Activated naive CD8-positive, alpha-beta T cell treated with anti-CD3 and anti-CD28 coated beads for 36 hours (primary cell): ENCODE results near the gene GFOD2. TPM values are rescaled to one million over a fixed set of nuclear protein-coding genes. Genes with fewer than 3 reads are reported as not detected.

Experiments
- DNase-seq: peaks from one replicate; pipeline ENCODE4 v3.0.0; 2021
- H3K27ac Mint-ChIP-seq: one replicate; pipeline ENCODE4 v1.8.0; 2022; ENCODE audit warnings: mild to moderate bottlenecking, moderate library complexity, mixed read lengths
- H3K27me3 Mint-ChIP-seq: one replicate; pipeline ENCODE4 v1.8.0; 2022; ENCODE audit warnings: mild to moderate bottlenecking, mixed read lengths
- H3K36me3 Mint-ChIP-seq: one replicate; pipeline ENCODE4 v1.8.0; 2021; ENCODE audit warnings: mild to moderate bottlenecking, mixed read lengths
- H3K4me1 Mint-ChIP-seq: one replicate; pipeline ENCODE4 v1.8.0; 2021; ENCODE audit warnings: mixed read lengths
- H3K4me3 Mint-ChIP-seq: one replicate; pipeline ENCODE4 v1.8.0; 2022; ENCODE audit warnings: mild to moderate bottlenecking, moderate library complexity, mixed read lengths
- H3K9me3 Mint-ChIP-seq: one replicate; pipeline ENCODE4 v1.8.0; 2022; ENCODE audit warnings: mixed read lengths
- total RNA-seq, 2 experiments: library from RNA; stranded (reverse); gene quantifications; one replicate each; pipeline ENCODE4 v1.2.3, GENCODE V29; 2021

GFOD2 gene
- total RNA-seq, 2 experiments from 2014 or later: 13.1 to 14.0 TPM

DNA sequence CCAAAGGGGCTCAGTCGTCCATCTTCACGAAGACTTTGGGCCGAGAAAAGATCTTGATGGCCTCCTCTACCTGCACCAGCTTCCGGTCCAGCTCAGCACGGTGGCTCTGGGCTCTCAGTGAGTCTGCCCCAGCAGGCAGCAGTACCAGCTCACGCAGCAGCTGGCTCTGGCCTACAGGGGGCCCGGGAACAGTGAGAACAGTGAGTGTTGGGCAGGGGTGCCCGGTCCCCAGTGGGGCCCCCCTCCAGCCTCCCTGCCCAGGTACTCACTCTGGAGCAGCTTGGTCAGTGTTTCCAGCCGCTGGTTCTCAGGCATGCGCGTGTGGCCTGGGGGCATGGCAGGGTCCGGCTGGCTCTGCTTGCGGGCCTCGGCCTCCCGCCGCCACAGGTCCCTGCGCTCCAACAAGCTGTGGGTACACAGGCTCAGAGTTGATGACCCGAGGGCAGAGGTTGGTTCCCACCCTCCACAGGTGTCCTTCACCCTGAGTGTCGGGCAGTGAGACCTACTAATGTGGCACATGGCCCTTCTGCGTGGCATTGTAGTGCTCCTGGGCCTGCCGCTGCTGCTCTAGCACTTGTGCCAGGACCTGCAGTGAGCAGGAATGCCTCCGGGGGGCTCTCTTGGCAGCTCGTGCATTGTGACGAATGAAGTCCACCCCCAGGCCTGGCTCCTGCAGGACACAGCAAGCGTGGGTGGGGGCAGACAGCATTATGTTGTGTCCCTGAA is 55.8 kb downstream of the GFOD2 start:
- peaks cover 8% of the 10 kb centered on the region for H3K36me3 Mint-ChIP-seq
- H3K27me3 Mint-ChIP-seq: no peaks in the 10 kb centered on the region
- H3K4me3 Mint-ChIP-seq: no peak overlapping the region
- peak; percentile 52 for DNase-seq
- H3K27ac Mint-ChIP-seq: no peak overlapping the region
- no peaks in the 10 kb centered on the region for H3K9me3 Mint-ChIP-seq
- H3K4me1 Mint-ChIP-seq: peaks cover 30% of the 10 kb centered on the region

- Mint-ChIP-seq H3K27ac (no peak overlapping the region), H3K4me3 (no peak overlapping the region), H3K4me1 (peaks cover 34% of the 10 kb centered on the region), H3K36me3 (peaks cover 10% of the 10 kb centered on the region), H3K9me3 (no peaks in the 10 kb centered on the region), H3K27me3 (no peaks in the 10 kb centered on the region)
- DNase-seq: no peak
Measured at GRCh38 chr16:67662653-67663010, 56.5 kb downstream of the GFOD2 start.

DNA sequence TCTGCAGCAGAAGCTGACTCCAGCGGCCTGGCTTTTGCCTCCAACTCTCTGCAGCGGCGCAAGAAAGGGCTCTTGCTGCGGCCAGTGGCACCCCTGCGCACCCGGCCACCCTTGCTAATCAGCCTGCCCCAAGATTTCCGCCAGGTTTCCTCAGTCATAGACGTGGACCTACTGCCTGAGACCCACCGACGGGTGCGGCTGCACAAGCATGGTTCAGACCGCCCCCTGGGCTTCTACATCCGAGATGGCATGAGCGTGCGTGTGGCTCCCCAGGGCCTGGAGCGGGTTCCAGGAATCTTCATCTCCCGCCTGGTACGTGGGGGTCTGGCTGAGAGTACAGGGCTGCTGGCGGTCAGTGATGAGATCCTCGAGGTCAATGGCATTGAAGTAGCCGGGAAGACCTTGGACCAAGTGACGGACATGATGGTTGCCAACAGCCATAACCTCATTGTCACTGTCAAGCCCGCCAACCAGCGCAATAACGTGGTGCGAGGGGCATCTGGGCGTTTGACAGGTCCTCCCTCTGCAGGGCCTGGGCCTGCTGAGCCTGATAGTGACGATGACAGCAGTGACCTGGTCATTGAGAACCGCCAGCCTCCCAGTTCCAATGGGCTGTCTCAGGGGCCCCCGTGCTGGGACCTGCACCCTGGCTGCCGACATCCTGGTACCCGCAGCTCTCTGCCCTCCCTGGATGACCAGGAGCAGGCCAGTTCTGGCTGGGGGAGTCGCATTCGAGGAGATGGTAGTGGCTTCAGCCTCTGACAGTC is 57.0 kb downstream of the GFOD2 start:
- Mint-ChIP-seq H3K36me3 (peaks cover 10% of the 10 kb centered on the region), H3K4me1 (peaks cover 32% of the 10 kb centered on the region), H3K27me3 (no peaks in the 10 kb centered on the region), H3K4me3 (peak overlapping the region; percentile 92), H3K27ac (no peak overlapping the region), H3K9me3 (no peaks in the 10 kb centered on the region)
- DNase-seq: no peak

DNA sequence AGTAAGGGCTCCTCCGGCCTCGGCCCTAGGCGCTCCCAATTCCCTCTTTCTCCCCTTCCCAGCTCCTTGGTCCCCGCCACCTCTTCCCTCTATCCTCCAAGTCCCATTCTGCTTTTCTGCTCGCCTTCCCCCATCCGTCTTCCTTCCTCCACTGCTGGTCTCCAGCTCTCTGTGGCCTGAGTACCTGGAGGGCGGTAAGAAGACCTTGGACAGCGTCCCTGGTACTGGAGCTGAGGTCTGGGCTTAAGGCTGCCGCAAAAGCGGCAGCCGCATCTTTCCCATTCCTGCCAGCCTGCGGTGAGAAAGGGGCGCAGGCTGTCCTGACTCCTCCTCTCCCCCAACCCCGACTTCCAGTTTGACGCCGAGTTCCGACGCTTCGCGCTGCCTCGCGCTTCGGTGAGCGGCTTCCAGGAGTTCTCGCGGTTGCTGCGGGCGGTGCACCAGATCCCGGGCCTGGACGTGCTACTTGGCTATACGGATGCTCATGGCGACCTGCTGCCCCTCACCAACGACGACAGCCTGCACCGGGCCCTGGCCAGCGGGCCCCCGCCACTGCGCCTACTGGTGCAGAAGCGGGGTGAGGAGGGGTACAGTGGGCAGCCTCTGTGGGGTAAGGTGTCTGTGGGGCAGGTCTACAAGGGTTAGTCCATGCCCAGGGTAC is 57.9 kb downstream of the GFOD2 start:
- Mint-ChIP-seq H3K9me3 (no peaks in the 10 kb centered on the region), H3K4me1 (peaks cover 32% of the 10 kb centered on the region), H3K36me3 (peaks cover 10% of the 10 kb centered on the region), H3K4me3 (peak overlapping the region; percentile 92), H3K27me3 (no peaks in the 10 kb centered on the region), H3K27ac (peak overlapping the region; percentile 74)
- DNase-seq: peak; percentile 24

GRCh38 chr16:67660564-67661028 is 58.5 kb downstream of the GFOD2 start, which contains the start of gene PARD6A:
Gene PARD6A (plus strand): TSS chr16:67660960. CDS start chr16:67661039, 79 bp downstream.
- Mint-ChIP-seq H3K9me3 (no peaks in the 10 kb centered on the region), H3K4me1 (peaks cover 29% of the 10 kb centered on the region), H3K4me3 (peak within 1 kb of the TSS; percentile 92), H3K27me3 (no peaks in the 10 kb centered on the region), H3K27ac (peak within 1 kb of the TSS; percentile 93), H3K36me3 (peaks cover 10% of the 10 kb centered on the region)
- DNase-seq: peak; percentile 97

- Mint-ChIP-seq H3K27ac (peak within 1 kb of the TSS; percentile 93), H3K27me3 (no peaks in the 10 kb centered on the region), H3K9me3 (no peaks in the 10 kb centered on the region), H3K4me1 (peaks cover 26% of the 10 kb centered on the region), H3K36me3 (peaks cover 10% of the 10 kb centered on the region), H3K4me3 (peak within 1 kb of the TSS; percentile 92)
- DNase-seq: peak; percentile 96
Measured at GRCh38 chr16:67659675-67660563, 59.2 kb downstream of the GFOD2 start, which contains the start of gene ACD. Gene ACD (minus strand): TSS chr16:67660260. CDS start chr16:67660220, 40 bp downstream.

GRCh38 chr16:67658849-67659674 is 60.1 kb downstream of the GFOD2 start:
- no peak for DNase-seq
- Mint-ChIP-seq H3K9me3 (no peaks in the 10 kb centered on the region), H3K4me3 (peak overlapping the region; percentile 92), H3K27me3 (no peaks in the 10 kb centered on the region), H3K27ac (peak overlapping the region; percentile 93), H3K36me3 (peaks cover 10% of the 10 kb centered on the region), H3K4me1 (peaks cover 26% of the 10 kb centered on the region)

GRCh38 chr16:67657751-67658518 is 61.2 kb downstream of the GFOD2 start:
- no peak overlapping the region for H3K27ac Mint-ChIP-seq

DNA sequence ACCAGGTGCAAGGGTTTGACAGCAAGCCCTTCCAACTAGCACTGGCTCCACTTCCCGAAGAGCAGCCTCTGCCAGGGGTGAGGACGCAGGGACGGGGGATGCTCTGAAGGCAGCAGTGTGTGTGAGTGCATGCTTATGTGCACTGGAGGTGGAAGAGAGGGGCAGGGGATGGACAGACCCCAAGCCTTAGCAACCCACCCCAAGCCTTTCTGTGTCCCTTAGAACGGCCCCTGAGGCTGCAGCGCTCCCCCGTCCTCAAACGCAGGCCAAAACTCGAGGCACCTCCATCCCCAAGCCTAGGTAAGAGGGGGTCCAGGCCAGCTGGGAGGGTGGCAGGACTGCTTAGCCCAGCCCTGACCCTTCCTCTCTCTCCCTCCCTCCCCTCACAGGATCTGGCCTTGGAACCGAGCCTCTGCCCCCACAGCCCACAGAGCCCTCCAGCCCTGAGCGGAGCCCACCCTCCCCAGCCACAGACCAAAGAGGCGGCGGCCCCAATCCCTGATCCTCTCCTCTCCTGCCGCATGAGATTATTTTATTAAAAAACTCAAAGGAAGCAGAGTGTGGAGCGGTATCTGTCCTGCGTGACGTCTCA is 62.0 kb downstream of the GFOD2 start:
- peaks cover 26% of the 10 kb centered on the region for H3K4me1 Mint-ChIP-seq
- no peaks in the 10 kb centered on the region for H3K27me3 Mint-ChIP-seq
- DNase-seq: no peak
- no peak overlapping the region for H3K4me3 Mint-ChIP-seq
- H3K36me3 Mint-ChIP-seq: peaks cover 9% of the 10 kb centered on the region
- H3K9me3 Mint-ChIP-seq: no peaks in the 10 kb centered on the region
- no peak overlapping the region for H3K27ac Mint-ChIP-seq

More at GRCh38 chr16:67657751-67658518, 61.2 kb downstream of the GFOD2 start:
- H3K9me3 Mint-ChIP-seq: no peaks in the 10 kb centered on the region
- H3K36me3 Mint-ChIP-seq: peaks cover 9% of the 10 kb centered on the region
- H3K27me3 Mint-ChIP-seq: no peaks in the 10 kb centered on the region
- DNase-seq: no peak
- H3K4me1 Mint-ChIP-seq: peaks cover 26% of the 10 kb centered on the region
- H3K4me3 Mint-ChIP-seq: peak overlapping the region; percentile 32

GRCh38 chr16:67656344-67657016 is 62.6 kb downstream of the GFOD2 start:
- DNase-seq: no peak
- Mint-ChIP-seq H3K4me1 (peaks cover 22% of the 10 kb centered on the region), H3K9me3 (no peaks in the 10 kb centered on the region), H3K27ac (no peak overlapping the region), H3K4me3 (no peak overlapping the region), H3K36me3 (peaks cover 13% of the 10 kb centered on the region), H3K27me3 (no peaks in the 10 kb centered on the region)

DNA sequence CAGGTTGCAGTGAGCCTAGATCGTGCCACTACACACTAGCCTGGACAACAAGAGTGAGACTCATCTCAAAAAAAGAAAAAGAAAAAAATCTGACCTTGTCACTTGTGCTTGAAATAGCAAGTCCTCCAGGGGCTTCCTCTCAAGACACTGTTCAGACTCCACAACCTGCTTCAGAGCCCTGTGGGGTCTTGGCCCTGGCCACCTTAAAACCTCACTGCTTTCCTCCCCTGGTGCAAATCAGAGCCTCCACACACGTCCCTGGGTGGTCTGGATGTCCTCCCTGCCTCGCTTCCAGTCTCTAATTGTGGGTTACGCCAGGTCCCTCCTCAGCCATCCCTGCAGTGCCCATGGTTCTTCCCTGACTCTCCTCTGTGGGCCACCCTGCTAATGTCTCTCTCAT is 63.8 kb downstream of the GFOD2 start:
- DNase-seq: no peak
- Mint-ChIP-seq H3K27me3 (no peaks in the 10 kb centered on the region), H3K4me3 (no peak overlapping the region), H3K4me1 (peaks cover 17% of the 10 kb centered on the region), H3K36me3 (peaks cover 15% of the 10 kb centered on the region), H3K27ac (no peak overlapping the region), H3K9me3 (no peaks in the 10 kb centered on the region)

DNA sequence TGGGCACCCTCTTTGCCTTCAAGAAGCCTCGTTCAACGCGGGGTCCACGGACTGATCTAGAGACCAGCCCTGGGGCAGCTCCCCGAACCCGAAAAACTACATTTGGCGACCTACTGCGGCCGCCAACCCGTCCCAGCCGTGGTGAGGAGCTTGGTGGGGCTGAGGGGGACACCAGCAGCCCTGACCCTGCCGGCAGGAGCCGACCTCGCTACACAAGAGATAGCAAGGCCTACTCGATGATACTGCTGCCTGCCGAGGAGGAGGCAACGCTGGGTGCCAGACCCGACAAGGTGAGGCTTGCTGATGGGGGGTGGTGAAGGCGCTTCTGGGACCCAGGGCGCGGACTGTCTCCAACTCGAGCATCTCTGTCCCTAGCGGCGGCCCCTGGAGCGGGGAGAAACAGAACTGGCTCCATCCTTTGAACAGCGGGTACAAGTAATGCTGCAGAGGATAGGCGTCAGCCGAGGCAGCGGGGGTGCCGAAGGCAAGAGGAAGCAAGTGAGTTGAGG is 64.7 kb downstream of the GFOD2 start:
- H3K9me3 Mint-ChIP-seq: no peaks in the 10 kb centered on the region
- H3K36me3 Mint-ChIP-seq: peaks cover 15% of the 10 kb centered on the region
- no peak overlapping the region for H3K4me3 Mint-ChIP-seq
- no peak overlapping the region for H3K27ac Mint-ChIP-seq
- no peak for DNase-seq
- H3K27me3 Mint-ChIP-seq: no peaks in the 10 kb centered on the region
- peaks cover 17% of the 10 kb centered on the region for H3K4me1 Mint-ChIP-seq
